Ramos (cell line): ENCODE results near the gene GET4.

Source experiments
- in situ Hi-C: fragments of 300-500 bp; cut with MboI; formaldehyde crosslinking; loops from one replicate; pipeline ENCODE4 v1.14.3; 2022; ENCODE audit warnings: low sequenced_read_pairs; ENCODE audit not compliant: unreplicated experiment

GET4 gene

DNA sequence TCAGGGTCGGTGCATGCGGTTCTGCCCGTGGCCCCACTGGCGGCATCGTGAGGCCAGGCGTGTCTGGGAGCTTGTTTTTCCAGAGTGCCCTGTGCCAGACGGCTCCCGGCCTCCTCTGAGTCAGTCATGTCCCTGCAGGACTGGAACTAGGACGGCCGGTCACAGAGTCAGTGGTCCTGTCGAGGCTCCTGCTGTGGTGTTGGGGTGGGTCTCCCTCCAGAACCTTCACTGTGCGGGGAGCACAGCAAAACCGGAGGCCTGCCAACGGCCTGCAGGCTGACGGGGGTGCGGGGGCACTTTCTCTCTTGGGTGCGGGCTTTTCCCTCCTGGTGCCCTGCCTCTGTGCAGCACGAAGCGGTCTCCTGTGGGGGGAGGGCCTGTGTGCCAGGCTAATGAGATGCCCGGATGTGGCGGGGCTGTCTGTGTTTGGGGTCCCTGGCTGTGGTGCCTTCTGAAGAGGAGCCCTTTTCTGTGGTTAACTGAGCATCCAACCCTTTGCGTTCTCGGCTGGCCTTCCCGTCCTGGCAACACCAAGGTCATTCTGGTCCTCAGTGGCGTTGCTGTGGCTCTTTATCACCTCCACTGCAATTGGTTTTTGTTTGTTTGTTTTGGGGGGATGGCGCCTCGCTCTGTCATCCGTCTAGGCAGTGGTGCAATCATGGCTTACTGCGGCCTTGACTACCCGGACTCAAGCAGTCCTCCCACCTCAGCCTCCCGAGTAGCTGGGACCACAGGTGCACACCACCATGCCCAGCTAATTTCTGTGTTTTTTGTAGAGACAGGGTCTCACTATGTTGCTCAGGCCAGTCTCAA is 8.0 kb downstream of the GET4 start:
- in situ Hi-C loops = no loop called here

DNA sequence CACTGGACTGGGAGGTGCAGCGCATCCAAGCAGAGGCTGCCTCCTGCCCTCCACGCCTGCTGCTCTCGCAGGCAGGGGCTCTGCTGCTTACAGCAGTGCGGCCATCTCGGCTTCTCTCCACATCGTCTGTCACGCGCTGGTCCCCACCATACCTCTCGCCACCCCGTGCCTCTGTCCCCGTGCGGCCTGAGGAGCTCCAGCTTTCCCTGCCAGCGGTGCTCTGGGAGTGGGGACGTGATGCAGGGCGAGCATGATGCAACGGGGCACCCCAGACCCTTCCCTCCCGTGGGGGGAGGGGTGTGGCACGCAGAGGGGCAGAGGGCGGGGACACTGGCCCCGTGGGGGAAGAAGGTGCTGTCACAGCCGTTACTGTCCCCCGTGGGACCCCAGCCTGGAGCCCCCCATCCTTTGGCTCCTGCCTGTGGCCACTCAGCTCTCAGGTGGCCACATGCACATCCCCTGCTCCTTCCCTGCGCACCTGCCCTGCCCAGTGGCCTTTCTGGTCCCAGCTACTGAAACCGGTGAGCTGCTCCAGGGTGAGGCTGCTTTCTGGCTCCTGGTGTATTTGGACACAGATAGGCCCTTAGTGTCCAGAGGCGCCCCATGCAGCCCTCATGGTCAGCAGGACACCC is 9.0 kb downstream of the GET4 start:
- in situ Hi-C loops = no loop called here

DNA sequence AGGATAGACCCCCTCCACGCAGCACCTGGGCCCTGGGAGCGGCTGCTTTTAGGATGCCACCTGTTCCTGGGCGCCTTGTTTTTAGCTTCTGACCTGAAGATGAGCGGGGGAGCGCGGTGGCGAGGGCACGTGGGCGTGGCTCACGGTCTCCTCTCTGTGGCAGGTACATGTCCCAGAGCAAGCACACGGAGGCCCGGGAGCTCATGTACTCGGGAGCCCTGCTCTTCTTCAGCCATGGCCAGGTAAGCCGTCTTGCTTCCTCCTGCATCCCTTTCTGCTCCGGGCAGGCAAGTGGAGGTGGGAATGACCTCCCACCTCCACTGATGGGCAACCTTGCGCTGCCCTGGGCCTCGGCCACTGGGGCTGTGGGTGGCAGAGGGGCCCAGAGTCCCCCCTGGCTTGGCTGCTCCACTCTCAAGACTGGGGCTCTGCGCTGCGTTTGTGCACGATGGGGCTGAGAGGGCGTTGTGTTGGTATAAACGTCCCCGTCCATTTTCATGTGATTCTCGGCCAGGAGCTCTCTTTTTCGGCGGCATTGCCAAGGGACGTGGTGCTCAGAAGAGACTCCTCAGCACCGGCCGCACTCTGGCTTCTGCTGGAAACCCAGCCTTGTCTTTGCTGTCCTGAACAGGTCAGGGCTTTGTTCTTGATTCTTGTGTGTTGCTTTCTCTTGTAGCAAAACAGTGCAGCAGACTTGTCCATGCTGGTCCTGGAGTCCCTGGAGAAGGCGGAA is 9.7 kb downstream of the GET4 start:
- in situ Hi-C loops = no loop called here

DNA sequence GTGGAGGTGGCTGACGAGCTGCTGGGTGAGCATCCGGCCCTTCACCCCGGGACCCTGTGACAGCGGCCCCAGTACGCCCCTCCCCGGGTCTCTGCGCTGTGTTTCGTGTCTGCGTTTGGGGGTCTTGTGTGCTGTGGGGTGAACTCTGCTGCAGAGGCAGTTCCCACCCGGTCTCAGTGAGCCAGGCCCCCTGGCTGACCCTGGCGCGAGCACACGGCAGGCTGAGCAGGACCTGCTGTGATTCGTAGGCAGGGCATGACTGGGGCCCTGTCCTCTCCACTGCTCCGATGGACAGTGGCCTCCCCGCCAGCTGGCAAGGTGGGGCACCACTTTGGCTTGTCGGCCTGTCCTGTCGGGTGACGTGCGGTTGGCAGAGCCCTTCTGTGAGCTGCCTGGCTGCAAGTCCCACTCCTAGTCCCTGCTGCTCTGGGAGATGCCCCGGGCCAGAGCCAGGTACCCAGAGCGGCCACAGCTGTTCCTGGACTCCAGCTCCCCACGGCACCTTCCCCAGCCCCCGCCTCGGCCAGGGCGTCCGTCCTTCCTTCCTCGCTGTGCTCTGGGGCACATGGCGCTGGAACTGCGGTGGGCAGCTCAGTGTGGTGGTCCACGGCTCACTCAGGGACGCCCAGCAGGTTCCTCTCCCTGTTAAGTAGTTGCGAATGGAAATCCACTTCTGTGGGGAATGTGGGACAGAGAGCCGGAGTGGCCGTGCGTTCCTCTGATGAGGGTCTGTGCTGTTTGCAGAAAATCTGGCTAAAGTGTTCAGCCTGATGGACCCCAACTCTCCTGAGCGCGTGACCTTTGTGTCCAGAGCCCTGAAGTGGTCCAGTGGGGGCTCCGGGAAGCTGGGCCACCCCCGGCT is 10.5 kb downstream of the GET4 start:
- in situ Hi-C loops = no loop called here

GRCh38 chr7:887488-887820 is 11.1 kb downstream of the GET4 start:
- in situ Hi-C loops = no loop called here

GRCh38 chr7:888081-889024 is 12.0 kb downstream of the GET4 start:
- in situ Hi-C loops = no loop called here

DNA sequence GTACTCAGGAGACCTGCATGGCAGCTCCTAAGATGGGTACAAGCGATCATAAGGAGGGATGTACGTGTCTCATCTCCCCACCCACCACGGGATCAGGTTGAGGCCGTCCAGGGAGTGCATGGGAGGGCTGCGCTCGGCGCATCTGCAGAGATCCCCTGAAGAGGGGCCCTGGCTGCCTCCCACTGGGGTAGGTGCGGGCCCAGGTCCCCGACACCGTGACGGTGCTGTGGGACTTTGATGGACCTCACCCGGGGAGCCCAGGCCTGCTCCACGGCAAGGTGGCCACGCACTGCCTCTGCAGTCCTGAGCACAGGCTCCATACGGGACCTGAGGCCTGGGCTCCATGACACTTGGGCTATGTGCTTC is 12.7 kb downstream of the GET4 start:
- in situ Hi-C loops = no loop called here

GRCh38 chr7:889391-889790 is 13.0 kb downstream of the GET4 start:
- in situ Hi-C loops = no loop called here

DNA sequence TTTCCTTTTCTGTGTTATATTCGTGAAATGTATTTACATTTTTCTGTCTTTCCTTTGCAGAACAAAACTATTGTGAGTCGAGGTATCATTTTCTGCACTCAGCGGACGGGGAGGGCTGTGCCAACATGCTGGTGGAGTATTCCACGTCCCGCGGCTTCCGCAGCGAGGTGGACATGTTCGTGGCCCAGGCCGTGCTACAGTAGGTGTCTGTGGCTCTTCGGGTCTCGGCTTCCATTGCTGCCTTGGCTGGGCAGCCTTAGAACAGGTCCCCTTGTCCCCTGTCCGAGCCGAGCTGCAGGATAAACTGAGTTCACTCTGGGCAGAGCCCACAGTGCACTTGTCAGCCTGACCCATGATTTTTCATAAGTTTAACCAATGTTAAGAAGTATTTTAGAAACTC is 14.5 kb downstream of the GET4 start:
- in situ Hi-C loops = no loop called here

DNA sequence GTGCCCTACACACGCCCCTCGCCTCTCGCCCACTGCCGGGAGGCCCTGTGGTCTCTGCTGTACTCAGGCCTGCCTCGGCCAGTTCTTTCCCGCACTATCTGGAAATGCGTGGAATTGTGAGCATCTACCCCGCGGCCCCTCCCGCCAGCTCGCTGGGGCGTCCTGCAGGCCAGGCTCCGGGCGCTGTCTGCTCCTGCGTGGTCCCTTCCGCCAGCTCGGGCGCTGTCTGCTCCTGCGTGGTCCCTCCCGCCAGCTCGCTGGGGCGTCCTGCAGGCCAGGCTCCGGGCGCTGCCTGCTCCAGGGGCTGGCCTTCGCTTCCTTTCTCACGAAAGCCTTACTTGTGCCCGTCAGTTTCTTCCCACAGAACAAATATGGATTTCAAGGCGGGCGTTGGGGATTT is 14.9 kb downstream of the GET4 start:
- in situ Hi-C loops = no loop called here

GRCh38 chr7:891805-892204 is 15.5 kb downstream of the GET4 start:
- in situ Hi-C loops = no loop called here

GRCh38 chr7:892648-893593 is 16.6 kb downstream of the GET4 start:
- in situ Hi-C loops = no loop called here

GRCh38 chr7:893686-894085 is 17.3 kb downstream of the GET4 start:
- in situ Hi-C loops = no loop called here

- in situ Hi-C loops = no loop called here
These were observed 18.0 kb downstream of the GET4 start for GRCh38 chr7:894164-894867.

GRCh38 chr7:894927-895450 is 18.6 kb downstream of the GET4 start:
- in situ Hi-C loops = no loop called here

GRCh38 chr7:895451-896052 is 19.2 kb downstream of the GET4 start:
- in situ Hi-C loops = no loop called here

DNA sequence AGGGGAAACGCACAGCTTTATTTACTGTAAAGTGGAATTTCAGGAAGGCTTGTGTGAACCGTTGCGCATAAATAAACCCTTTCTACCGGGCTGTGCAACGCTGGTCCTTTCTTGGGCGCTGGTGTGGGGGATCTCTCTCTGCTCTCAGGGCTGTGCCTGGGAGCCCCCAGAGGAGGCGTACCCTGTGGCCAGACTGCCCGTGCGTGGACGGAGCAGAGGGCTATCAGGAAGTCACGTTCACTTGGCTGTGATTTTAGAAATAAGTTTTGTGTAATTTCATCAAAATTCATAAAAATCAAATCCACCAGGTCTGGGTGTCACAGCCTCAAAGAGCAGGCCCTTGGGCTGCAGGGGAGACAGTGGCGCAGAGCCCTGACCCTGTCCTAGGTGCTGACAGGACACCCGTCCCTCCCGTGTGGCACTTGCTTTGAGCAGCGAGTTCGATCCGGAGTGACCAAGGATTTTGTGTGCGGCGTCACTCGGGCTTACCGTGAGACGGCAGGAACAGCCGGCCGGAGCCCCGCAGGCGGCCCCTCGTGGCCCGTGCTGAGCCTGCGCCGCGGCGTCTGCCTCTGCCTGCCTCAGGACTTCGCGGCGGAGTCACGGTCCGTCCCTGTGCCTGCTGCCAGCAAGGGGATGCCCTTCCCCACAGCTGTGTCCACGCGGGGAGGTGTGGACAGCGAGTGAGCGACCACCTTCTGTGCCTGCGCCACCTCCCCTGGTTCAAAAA is 20.2 kb downstream of the GET4 start:
- in situ Hi-C loops = no loop called here
